Measurements from ENCODE around the gene BAZ2B.
A peak's percentile ranks its signal among the peaks of the same experiment; 100 is the strongest.

BAZ2B gene

GRCh38 chr2:159614534-159615366 lies 1.6 kb downstream of the BAZ2B start:
- DNase-seq: peak; percentile 79

GRCh38 chr2:159613651-159614285 lies 2.6 kb downstream of the BAZ2B start:
- peak; percentile 32 for DNase-seq

GRCh38 chr2:159613091-159613490 lies 3.3 kb downstream of the BAZ2B start:
- DNase-seq: no peak

- DNase-seq: no peak
Measured at GRCh38 chr2:159612255-159612901, 4.0 kb downstream of the BAZ2B start.

GRCh38 chr2:159609811-159610549 lies 6.4 kb downstream of the BAZ2B start:
- no peak for DNase-seq

GRCh38 chr2:159608723-159609308 lies 7.5 kb downstream of the BAZ2B start:
- DNase-seq: no peak

GRCh38 chr2:159608108-159608507 lies 8.2 kb downstream of the BAZ2B start:
- no peak for DNase-seq

- DNase-seq: no peak
Measured at GRCh38 chr2:159606287-159606686, 10.1 kb downstream of the BAZ2B start.

GRCh38 chr2:159605441-159606178 lies 10.7 kb downstream of the BAZ2B start:
- no peak for DNase-seq

GRCh38 chr2:159604159-159604558 lies 12.2 kb downstream of the BAZ2B start:
- DNase-seq: no peak

- no peak for DNase-seq
Measured at GRCh38 chr2:159600752-159601151, 15.6 kb downstream of the BAZ2B start.

GRCh38 chr2:159595410-159596046 lies 20.8 kb downstream of the BAZ2B start:
- no peak for DNase-seq

GRCh38 chr2:159592441-159592840 lies 23.9 kb downstream of the BAZ2B start:
- DNase-seq: no peak

- DNase-seq: no peak
Measured at GRCh38 chr2:159591221-159591620, 25.1 kb downstream of the BAZ2B start.

- DNase-seq: no peak
Measured at GRCh38 chr2:159589286-159589685, 27.1 kb downstream of the BAZ2B start.

GRCh38 chr2:159586034-159586433 lies 30.3 kb downstream of the BAZ2B start:
- no peak for DNase-seq

- DNase-seq: no peak
Measured at GRCh38 chr2:159585622-159586021, 30.7 kb downstream of the BAZ2B start.

- DNase-seq: no peak
Measured at GRCh38 chr2:159584796-159585195, 31.6 kb downstream of the BAZ2B start.

GRCh38 chr2:159573846-159574606 lies 42.3 kb downstream of the BAZ2B start:
- DNase-seq: peak; percentile 30

- DNase-seq: no peak
Measured at GRCh38 chr2:159573294-159573693, 43.1 kb downstream of the BAZ2B start.

Data from fibroblast of skin of scalp (primary cell).